CD4-positive, alpha-beta memory T cell (primary cell): ENCODE results near the gene MMP24OS. TPM values are rescaled to one million over a fixed set of nuclear protein-coding genes. Genes with fewer than 3 reads are reported as not detected.
A peak's percentile ranks its signal among the peaks of the same experiment; 100 is the strongest.

ENCODE experiments used
- CTCF ChIA-PET: fragments of 350-600 bp; sonication (Branson Sonifier 250); formaldehyde crosslinking; loops from one replicate; lab custom pipeline; 2021; ENCODE audit warnings: inconsistent platforms; ENCODE audit not compliant: partially characterized antibody; lab: Charles Lee
- POLR2A ChIA-PET: fragments of 350-600 bp; sonication (Branson Sonifier 250); formaldehyde crosslinking; loops from one replicate; lab custom pipeline; 2021; ENCODE audit not compliant: partially characterized antibody; lab: Charles Lee
- DNase-seq, 5 donors: peaks; one replicate each; pipeline versions ENCODE4 v3.0.0 to v3.0.0-alpha.2; 2020 to 2022; ENCODE audit warnings: mixed read lengths in 1 of 5
- H3K27ac ChIP-seq: one replicate; pipeline ENCODE4 v1.7.0; 2013; ENCODE audit warnings: low read depth, low read length
- H3K27me3 ChIP-seq: 2 replicates; pipeline ENCODE4 v1.7.0; 2013; ENCODE audit warnings: mild to moderate bottlenecking, low read length, moderate library complexity; ENCODE audit not compliant: insufficient read depth
- H3K36me3 ChIP-seq: 2 replicates; pipeline ENCODE4 v1.7.0; 2013; ENCODE audit warnings: mild to moderate bottlenecking, low read length, moderate library complexity; ENCODE audit not compliant: insufficient read depth
- H3K4me1 ChIP-seq: 2 replicates; pipeline ENCODE4 v1.7.0; 2013; ENCODE audit warnings: mild to moderate bottlenecking, low read length, moderate library complexity; ENCODE audit not compliant: insufficient read depth
- H3K4me3 ChIP-seq, 2 donors: one replicate each; pipeline ENCODE4 v1.7.0; 2013; ENCODE audit warnings: low read length in 2 of 2, mild to moderate bottlenecking in 1 of 2
- H3K9me3 ChIP-seq, 2 donors: one replicate each; pipeline ENCODE4 v1.7.0; 2013; ENCODE audit warnings: low read length in 2 of 2, control low read depth in 1 of 2; ENCODE audit not compliant: control insufficient read depth in 1 of 2
- H3K27ac Mint-ChIP-seq, 7 donors: one replicate each; pipeline ENCODE4 v1.8.0; 2020 to 2021; ENCODE audit warnings: mixed read lengths in 7 of 7, mild to moderate bottlenecking in 6 of 7, inconsistent platforms in 3 of 7, moderate library complexity in 3 of 7
- H3K27me3 Mint-ChIP-seq, 2 donors: one replicate each; pipeline ENCODE4 v1.8.0; 2020 to 2021; ENCODE audit warnings: mixed read lengths in 2 of 2
- H3K36me3 Mint-ChIP-seq, 2 donors: one replicate each; pipeline ENCODE4 v1.8.0; 2020 to 2021; ENCODE audit warnings: mixed read lengths in 2 of 2, inconsistent platforms in 1 of 2, mild to moderate bottlenecking in 1 of 2
- H3K4me1 Mint-ChIP-seq, 4 donors: one replicate each; pipeline ENCODE4 v1.8.0; 2020 to 2021; ENCODE audit warnings: mixed read lengths in 4 of 4, mild to moderate bottlenecking in 1 of 4
- H3K4me3 Mint-ChIP-seq, 8 donors: one replicate each; pipeline ENCODE4 v1.8.0; 2020 to 2021; ENCODE audit warnings: mixed read lengths in 8 of 8, mild to moderate bottlenecking in 7 of 8, moderate library complexity in 6 of 8, inconsistent platforms in 3 of 8
- H3K9me3 Mint-ChIP-seq, 8 donors: one replicate each; pipeline ENCODE4 v1.8.0; 2020 to 2021; ENCODE audit warnings: mixed read lengths in 8 of 8, mild to moderate bottlenecking in 5 of 8, inconsistent platforms in 3 of 8, moderate library complexity in 1 of 8
- intact Hi-C: fragments of 100-400 bp; cut with micrococcal nuclease; formaldehyde crosslinking; loops from one replicate; pipeline ENCODE4 v1.15.1; 2023
- polyA plus RNA-seq, 2 donors: library from polyadenylated mRNA; unstranded; fragments of 300-500 nt; fragmentation: Illumina TruSeq; gene quantifications; one replicate each; pipeline ENCODE4 v1.2.3, GENCODE V29; 2021
- total RNA-seq, 2 experiments: library from RNA; stranded (reverse); gene quantifications; one replicate each; pipeline ENCODE4 v1.2.3, GENCODE V29; 2021

The MMP24OS gene
- total and polyA plus RNA-seq, 4 experiments from 2014 or later = 4.4 to 91.6 (median 47.0) TPM

DNA sequence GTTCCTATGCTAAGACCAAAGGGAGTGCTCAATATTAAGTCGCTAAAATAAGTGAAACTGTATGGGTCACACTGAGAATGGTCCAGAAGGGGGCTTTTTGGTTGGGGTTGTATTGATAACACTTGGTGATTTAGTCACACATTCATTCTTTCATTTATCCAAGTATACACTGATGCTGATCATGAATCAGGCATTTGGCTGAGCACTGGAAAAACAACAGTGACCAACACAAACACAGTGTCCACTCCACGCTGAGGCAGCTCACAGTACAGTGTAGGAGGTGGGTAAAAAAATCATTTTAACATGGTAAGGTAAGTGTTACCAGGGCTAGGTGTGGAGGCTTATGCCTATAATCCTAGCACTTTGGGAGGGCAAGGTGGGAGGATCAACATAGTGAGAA is 23.5 kb upstream of the MMP24OS start:
- H3K4me3 Mint-ChIP-seq = no peak overlapping the region
- POLR2A ChIA-PET = interaction anchor here (0.7 kb wide), 1 partner anchor 141 kb away, joined by 3 read pairs; no protein-coding TSS in a partner anchor
- H3K4me1 Mint-ChIP-seq = peaks cover 3 to 10% (median 5%) of the 10 kb centered on the region in 4 donors
- intact Hi-C loops = no loop called here
- H3K27me3 ChIP-seq = no peaks in the 10 kb centered on the region
- peaks cover 6% of the 10 kb centered on the region for H3K4me1 ChIP-seq
- CTCF ChIA-PET = interaction anchor here (1.3 to 5.8 kb wide), 3 partner anchors 25 to 146 kb away, joined by 3 to 68 read pairs (median 4); no protein-coding TSS in a partner anchor
- peaks cover 0 to 6% of the 10 kb centered on the region in 2 donors for H3K36me3 Mint-ChIP-seq
- peaks cover 5% of the 10 kb centered on the region for H3K36me3 ChIP-seq
- H3K27ac ChIP-seq = no peak overlapping the region
- H3K9me3 ChIP-seq = no peaks in the 10 kb centered on the region
- no peaks in the 10 kb centered on the region for H3K9me3 Mint-ChIP-seq
- H3K4me3 ChIP-seq = no peak overlapping the region
- no peak for DNase-seq
- peaks cover 0 to 1% of the 10 kb centered on the region in 2 donors for H3K27me3 Mint-ChIP-seq
- peak overlapping the region in 1 of 7 donors; percentile 44 for H3K27ac Mint-ChIP-seq

- H3K4me3 Mint-ChIP-seq = no peak overlapping the region
- ChIA-PET POLR2A (interaction anchor here (0.7 kb wide), 1 partner anchor 140 kb away, joined by 3 read pairs; no protein-coding TSS in a partner anchor), CTCF (interaction anchor here (0.9 to 5.8 kb wide), 4 partner anchors 20 to 156 kb away, joined by 3 to 68 read pairs (median 3); no protein-coding TSS in a partner anchor)
- Histone ChIP-seq H3K27me3 (no peaks in the 10 kb centered on the region), H3K27ac (no peak overlapping the region), H3K36me3 (no peaks in the 10 kb centered on the region), H3K9me3 (no peaks in the 10 kb centered on the region), H3K4me3 (no peak overlapping the region), H3K4me1 (peaks cover 6% of the 10 kb centered on the region)
- no peaks in the 10 kb centered on the region for H3K9me3 Mint-ChIP-seq
- H3K36me3 Mint-ChIP-seq = peaks cover 0 to under 1% of the 10 kb centered on the region in 2 donors
- no peak for DNase-seq
- intact Hi-C loops = no loop called here
- H3K27me3 Mint-ChIP-seq = peaks cover 0 to 1% of the 10 kb centered on the region in 2 donors
- peak overlapping the region in 1 of 7 donors; percentile 7 for H3K27ac Mint-ChIP-seq
- H3K4me1 Mint-ChIP-seq = peaks cover 3 to 10% (median 5%) of the 10 kb centered on the region in 4 donors
These were observed 22.7 kb upstream of the MMP24OS start for GRCh38 chr20:35300469-35301262.

- Mint-ChIP-seq H3K27ac (peak overlapping the region in 1 of 7 donors; percentile 36), H3K9me3 (no peaks in the 10 kb centered on the region), H3K4me3 (no peak overlapping the region), H3K4me1 (peaks cover 3 to 10% (median 5%) of the 10 kb centered on the region in 4 donors), H3K27me3 (peaks cover 0 to 5% of the 10 kb centered on the region in 2 donors), H3K36me3 (no peaks in the 10 kb centered on the region)
- Histone ChIP-seq H3K4me3 (no peak overlapping the region), H3K9me3 (no peaks in the 10 kb centered on the region), H3K27me3 (no peaks in the 10 kb centered on the region), H3K4me1 (peaks cover 6% of the 10 kb centered on the region), H3K36me3 (no peaks in the 10 kb centered on the region), H3K27ac (no peak overlapping the region)
- intact Hi-C loops = no loop called here
- DNase-seq = no peak
- POLR2A ChIA-PET = no interaction called here
- CTCF ChIA-PET = interaction anchor here (0.9 to 1.2 kb wide), 3 partner anchors 21 to 155 kb away, joined by 3 read pairs; no protein-coding TSS in a partner anchor
These were observed 21.9 kb upstream of the MMP24OS start for GRCh38 chr20:35299780-35300179.

DNA sequence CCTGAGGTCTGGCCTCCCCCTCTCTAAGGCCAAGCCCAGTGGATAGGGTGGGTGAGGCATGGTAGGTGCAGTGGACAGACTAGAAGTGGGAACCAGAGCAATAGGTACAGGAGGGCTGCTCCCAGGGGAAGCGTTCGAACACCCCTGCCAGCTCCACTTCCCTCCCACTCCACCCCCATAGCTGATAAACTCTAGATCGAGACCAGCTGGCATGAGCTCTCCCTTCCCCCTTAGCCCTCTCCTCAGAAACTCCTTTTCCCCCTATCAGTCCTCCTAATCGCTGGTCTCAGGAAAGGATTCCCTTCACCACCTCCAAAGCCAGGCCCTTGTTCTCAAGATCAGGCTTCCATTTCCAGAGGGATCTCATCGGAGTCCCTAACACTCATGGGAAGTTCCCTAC is 20.3 kb upstream of the MMP24OS start:
- H3K27me3 ChIP-seq = no peaks in the 10 kb centered on the region
- no peak overlapping the region for H3K4me3 Mint-ChIP-seq
- ChIA-PET CTCF (no interaction called here), POLR2A (no interaction called here)
- no peaks in the 10 kb centered on the region for H3K4me1 ChIP-seq
- DNase-seq = no peak
- H3K4me3 ChIP-seq = no peak overlapping the region
- H3K27ac Mint-ChIP-seq = no peak overlapping the region
- no peak overlapping the region for H3K27ac ChIP-seq
- H3K9me3 ChIP-seq = no peaks in the 10 kb centered on the region
- intact Hi-C loops = no loop called here
- H3K27me3 Mint-ChIP-seq = peaks cover 3 to 8% of the 10 kb centered on the region in 2 donors
- no peaks in the 10 kb centered on the region for H3K36me3 ChIP-seq
- H3K4me1 Mint-ChIP-seq = no peaks in the 10 kb centered on the region
- H3K36me3 Mint-ChIP-seq = no peaks in the 10 kb centered on the region
- H3K9me3 Mint-ChIP-seq = no peaks in the 10 kb centered on the region

DNA sequence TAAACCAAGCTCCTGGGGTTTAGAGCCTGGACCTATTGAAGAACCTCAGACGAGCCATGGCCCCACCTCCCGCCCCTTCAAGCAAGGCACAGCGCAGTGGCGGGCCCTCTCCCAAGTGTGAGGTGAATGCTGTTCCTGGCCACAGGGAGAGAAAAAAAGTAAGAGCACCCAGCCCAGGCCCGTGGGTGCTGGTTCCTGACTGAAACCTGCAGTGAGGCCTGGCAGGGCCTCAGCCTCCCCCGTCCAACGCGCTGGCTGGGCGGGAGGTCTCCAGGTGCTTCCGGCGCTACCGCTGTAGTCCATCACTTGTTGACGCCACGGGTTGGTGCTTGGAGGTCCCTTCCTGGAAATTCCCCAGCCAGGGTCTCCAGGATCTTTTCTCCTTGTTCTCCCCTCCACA is 19.8 kb upstream of the MMP24OS start:
- Histone ChIP-seq H3K9me3 (no peaks in the 10 kb centered on the region), H3K27me3 (no peaks in the 10 kb centered on the region), H3K27ac (no peak overlapping the region), H3K4me3 (no peak overlapping the region), H3K36me3 (no peaks in the 10 kb centered on the region), H3K4me1 (no peaks in the 10 kb centered on the region)
- H3K9me3 Mint-ChIP-seq = no peaks in the 10 kb centered on the region
- intact Hi-C loops = no loop called here
- no peaks in the 10 kb centered on the region for H3K4me1 Mint-ChIP-seq
- DNase-seq = no peak
- ChIA-PET CTCF (interaction anchor here (1.4 kb wide), 1 partner anchor 141 kb away, joined by 3 read pairs; no protein-coding TSS in a partner anchor), POLR2A (no interaction called here)
- H3K27me3 Mint-ChIP-seq = peaks cover 3 to 8% of the 10 kb centered on the region in 2 donors
- H3K36me3 Mint-ChIP-seq = no peaks in the 10 kb centered on the region
- no peak overlapping the region for H3K4me3 Mint-ChIP-seq
- H3K27ac Mint-ChIP-seq = no peak overlapping the region

DNA sequence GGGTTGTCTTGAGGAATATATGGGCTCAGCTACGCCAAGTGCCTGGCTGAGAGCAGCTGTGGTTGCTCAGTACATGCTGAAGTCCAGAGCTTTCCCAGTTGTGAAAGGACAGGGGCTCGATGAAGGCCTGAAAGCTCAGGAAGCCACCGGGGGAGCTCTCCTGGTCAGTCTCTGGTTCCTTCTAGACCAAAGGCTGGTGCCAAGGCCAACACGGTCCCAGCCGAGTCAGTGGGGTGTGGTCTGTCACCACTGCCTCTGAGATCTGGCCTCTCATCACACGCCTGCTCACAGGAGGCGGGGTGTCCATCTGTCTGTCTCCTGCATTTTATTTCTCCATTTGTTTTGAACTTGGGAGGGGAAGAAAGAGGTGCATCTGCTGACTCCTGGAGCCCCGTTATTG is 19.2 kb upstream of the MMP24OS start:
- DNase-seq = no peak
- POLR2A ChIA-PET = no interaction called here
- H3K27ac ChIP-seq = no peak overlapping the region
- Mint-ChIP-seq H3K27me3 (peaks cover 3 to 8% of the 10 kb centered on the region in 2 donors), H3K4me3 (no peak overlapping the region), H3K9me3 (no peaks in the 10 kb centered on the region), H3K4me1 (no peaks in the 10 kb centered on the region), H3K36me3 (no peaks in the 10 kb centered on the region), H3K27ac (no peak overlapping the region)
- no peaks in the 10 kb centered on the region for H3K36me3 ChIP-seq
- H3K4me3 ChIP-seq = no peak overlapping the region
- intact Hi-C loops = no loop called here
- no peaks in the 10 kb centered on the region for H3K27me3 ChIP-seq
- H3K9me3 ChIP-seq = no peaks in the 10 kb centered on the region
- no peaks in the 10 kb centered on the region for H3K4me1 ChIP-seq
- CTCF ChIA-PET = interaction anchor here (1.4 kb wide), 1 partner anchor 142 kb away, joined by 3 read pairs; no protein-coding TSS in a partner anchor

GRCh38 chr20:35296101-35296554 is 18.2 kb upstream of the MMP24OS start:
- H3K27me3 Mint-ChIP-seq = peaks cover 3 to 8% of the 10 kb centered on the region in 2 donors
- Histone ChIP-seq H3K36me3 (no peaks in the 10 kb centered on the region), H3K27me3 (no peaks in the 10 kb centered on the region), H3K4me1 (no peaks in the 10 kb centered on the region), H3K9me3 (no peaks in the 10 kb centered on the region), H3K4me3 (no peak overlapping the region), H3K27ac (no peak overlapping the region)
- H3K4me1 Mint-ChIP-seq = no peaks in the 10 kb centered on the region
- H3K9me3 Mint-ChIP-seq = no peaks in the 10 kb centered on the region
- H3K27ac Mint-ChIP-seq = no peak overlapping the region
- intact Hi-C loops = no loop called here
- no peaks in the 10 kb centered on the region for H3K36me3 Mint-ChIP-seq
- H3K4me3 Mint-ChIP-seq = no peak overlapping the region
- POLR2A ChIA-PET = no interaction called here
- DNase-seq = no peak
- CTCF ChIA-PET = no interaction called here
